ENCODE measurements around the gene CA5A.
"Not testable (repeated sequence)": the region's sequence is repeated elsewhere in the genome, so short reads cannot be mapped to it uniquely, and the experiment has no call there.

The CA5A gene

GRCh38 chr16:87933140-87933495 is 3.2 kb downstream of the CA5A start:
- TF ChIP-seq CTCF (IDR thresholded peaks at IDR 0.05; ENCODE audit: insufficient read depth, missing control alignments) = no peak
- FAIRE-seq (no peak), DNase-seq (ENCODE audit: insufficient read length, low spot score) (no peak)

- DNase-seq (ENCODE audit: insufficient read length, low spot score); FAIRE-seq: not testable (repeated sequence)
Measured at GRCh38 chr16:87932475-87933139, 3.7 kb downstream of the CA5A start.

- FAIRE-seq = no peak
- TF ChIP-seq CTCF (IDR thresholded peaks at IDR 0.05; ENCODE audit: insufficient read depth, missing control alignments) = no peak
- DNase-seq (ENCODE audit: insufficient read length, low spot score) = no peak
Measured at GRCh38 chr16:87931504-87931903, 4.8 kb downstream of the CA5A start.

- TF ChIP-seq CTCF (IDR thresholded peaks at IDR 0.05; ENCODE audit: insufficient read depth, missing control alignments) = peak; percentile 40
- DNase-seq (ENCODE audit: insufficient read length, low spot score) = no peak
Measured at GRCh38 chr16:87930456-87930855, 5.9 kb downstream of the CA5A start.

GRCh38 chr16:87929986-87930385 is 6.3 kb downstream of the CA5A start:
- TF ChIP-seq CTCF (IDR thresholded peaks at IDR 0.05; ENCODE audit: insufficient read depth, missing control alignments) = no peak
- DNase-seq (ENCODE audit: insufficient read length, low spot score) = no peak
- FAIRE-seq = no peak

More at GRCh38 chr16:87930456-87930855, 5.9 kb downstream of the CA5A start:
- FAIRE-seq = no peak

GRCh38 chr16:87927195-87927562 is 9.2 kb downstream of the CA5A start:
- FAIRE-seq (no peak), DNase-seq (ENCODE audit: insufficient read length, low spot score) (no peak)
- TF ChIP-seq CTCF (IDR thresholded peaks at IDR 0.05; ENCODE audit: insufficient read depth, missing control alignments) = no peak

- no peak for TF ChIP-seq CTCF (IDR thresholded peaks at IDR 0.05; ENCODE audit: insufficient read depth, missing control alignments)
- DNase-seq (ENCODE audit: insufficient read length, low spot score) (no peak), FAIRE-seq (no peak)
Measured at GRCh38 chr16:87926246-87927194, 9.8 kb downstream of the CA5A start.

All from D721Med (cell line).